ENCODE data around the gene TMEM53.

Gene TMEM53

DNA sequence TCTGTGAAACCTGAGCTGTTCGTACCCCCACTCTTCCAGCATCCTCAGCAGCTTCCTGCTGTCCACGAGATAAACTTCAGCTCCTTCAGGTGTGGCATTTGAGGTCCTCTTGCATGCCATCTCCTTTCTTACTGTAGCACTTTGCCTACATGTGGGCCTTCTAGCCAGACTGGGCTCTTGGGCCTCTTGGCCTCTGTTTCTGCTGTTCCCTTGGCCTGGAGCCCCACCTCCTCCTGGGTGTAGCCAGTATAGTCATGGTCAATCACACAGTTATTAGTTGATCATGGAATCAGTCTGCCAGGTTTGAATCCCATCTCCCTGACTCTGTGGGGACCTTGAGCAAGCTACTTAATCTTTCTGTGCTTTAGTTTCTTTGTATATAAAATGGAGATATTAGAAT, 26.4 kb downstream of the TMEM53 start:
- no peak for DNase-seq (ENCODE audit: low read depth in 3 of 3)

- DNase-seq (ENCODE audit: low read depth in 3 of 3), result no peak
Observed at GRCh38 chr1:44646261-44647110, 27.8 kb downstream of the TMEM53 start.

DNA sequence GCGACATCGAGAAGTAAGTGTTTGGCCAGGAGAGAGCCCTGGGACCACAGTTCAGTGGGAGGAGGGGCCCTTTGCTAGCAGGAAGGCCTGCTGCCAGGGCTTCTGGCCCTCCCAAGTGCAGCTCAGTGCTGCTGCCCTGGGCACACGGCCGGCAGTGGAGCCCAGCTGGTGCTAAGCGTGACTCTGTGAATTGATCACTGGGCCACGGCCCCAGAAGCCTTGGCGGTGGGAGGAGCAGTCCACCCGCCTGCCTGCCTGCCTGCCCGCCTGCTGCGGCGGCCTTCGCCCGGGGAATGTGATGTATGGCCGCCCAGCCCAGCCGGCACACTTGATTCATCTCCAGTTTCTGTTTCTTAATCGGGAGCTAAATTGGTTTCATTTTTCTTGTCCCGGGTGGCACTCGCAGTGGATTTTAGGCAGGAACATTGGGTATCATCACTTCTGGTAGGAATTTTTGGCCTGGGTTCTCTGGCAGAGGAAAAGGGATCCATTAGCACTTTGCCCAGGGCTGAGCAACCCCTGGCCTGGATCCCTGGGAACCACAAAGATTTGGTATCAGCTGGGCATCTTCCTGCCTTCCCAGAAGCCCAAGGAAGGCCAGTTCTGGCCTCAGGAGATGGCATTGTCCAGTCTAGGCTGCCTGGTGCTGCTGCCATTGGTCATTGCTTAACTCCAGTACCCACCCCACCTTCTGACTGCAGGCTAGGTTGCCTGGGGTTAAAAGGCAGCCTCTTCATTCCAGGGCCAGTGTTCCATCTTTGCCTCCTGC, 28.6 kb downstream of the TMEM53 start:
- DNase-seq (ENCODE audit: low read depth in 3 of 3), result no peak

DNA sequence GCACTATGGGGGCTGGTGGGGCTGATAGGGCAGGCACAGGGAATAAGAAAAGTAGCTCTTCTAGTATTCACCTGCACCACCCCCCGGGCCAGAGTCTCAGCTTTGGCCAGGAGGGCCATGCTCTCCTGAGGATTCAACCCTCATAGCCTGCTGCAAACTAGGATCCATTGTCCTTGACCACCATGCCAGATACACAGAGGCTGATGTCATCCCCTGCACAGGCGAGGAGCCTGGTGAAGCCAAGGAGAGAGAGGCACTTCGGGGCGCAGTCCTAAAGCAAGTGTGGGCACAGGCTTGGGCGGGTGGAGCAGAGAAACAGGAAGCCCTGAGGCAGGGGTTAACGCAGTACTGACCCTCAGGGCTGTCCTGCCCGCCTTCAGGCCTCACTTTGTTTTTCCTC, 29.5 kb downstream of the TMEM53 start:
- no peak for DNase-seq (ENCODE audit: low read depth in 3 of 3)

- DNase-seq (ENCODE audit: low read depth in 3 of 3), result no peak
Observed at GRCh38 chr1:44643721-44644334, 30.5 kb downstream of the TMEM53 start.

- no peak for DNase-seq (ENCODE audit: low read depth in 3 of 3)
Observed at GRCh38 chr1:44642925-44643324, 31.4 kb downstream of the TMEM53 start.

DNA sequence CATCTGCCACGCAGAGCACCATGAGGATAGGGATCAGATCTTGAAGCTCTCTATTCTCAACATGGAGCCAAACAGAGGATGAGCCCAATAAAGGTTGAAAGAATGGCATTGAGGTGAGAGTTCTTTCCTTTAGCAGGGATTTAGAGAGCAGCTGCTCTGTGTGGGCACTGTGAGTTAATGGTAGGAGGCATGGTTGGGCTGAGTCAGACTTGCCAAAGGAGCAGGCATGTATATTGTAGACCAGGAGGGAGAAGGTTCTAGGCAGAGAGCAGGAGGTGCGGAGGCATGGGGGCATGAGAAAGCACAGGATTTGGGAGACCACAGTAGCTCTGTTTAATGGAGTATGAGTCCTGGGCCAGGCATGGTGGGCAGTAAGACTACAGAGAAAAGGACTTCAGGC, 32.0 kb downstream of the TMEM53 start:
- DNase-seq (ENCODE audit: low read depth in 3 of 3), result no peak

- DNase-seq (ENCODE audit: low read depth in 3 of 3), result no peak
Observed at GRCh38 chr1:44641126-44642102, 32.9 kb downstream of the TMEM53 start.

GRCh38 chr1:44640200-44640853, 34.0 kb downstream of the TMEM53 start:
- DNase-seq (ENCODE audit: low read depth in 3 of 3), result no peak

DNA sequence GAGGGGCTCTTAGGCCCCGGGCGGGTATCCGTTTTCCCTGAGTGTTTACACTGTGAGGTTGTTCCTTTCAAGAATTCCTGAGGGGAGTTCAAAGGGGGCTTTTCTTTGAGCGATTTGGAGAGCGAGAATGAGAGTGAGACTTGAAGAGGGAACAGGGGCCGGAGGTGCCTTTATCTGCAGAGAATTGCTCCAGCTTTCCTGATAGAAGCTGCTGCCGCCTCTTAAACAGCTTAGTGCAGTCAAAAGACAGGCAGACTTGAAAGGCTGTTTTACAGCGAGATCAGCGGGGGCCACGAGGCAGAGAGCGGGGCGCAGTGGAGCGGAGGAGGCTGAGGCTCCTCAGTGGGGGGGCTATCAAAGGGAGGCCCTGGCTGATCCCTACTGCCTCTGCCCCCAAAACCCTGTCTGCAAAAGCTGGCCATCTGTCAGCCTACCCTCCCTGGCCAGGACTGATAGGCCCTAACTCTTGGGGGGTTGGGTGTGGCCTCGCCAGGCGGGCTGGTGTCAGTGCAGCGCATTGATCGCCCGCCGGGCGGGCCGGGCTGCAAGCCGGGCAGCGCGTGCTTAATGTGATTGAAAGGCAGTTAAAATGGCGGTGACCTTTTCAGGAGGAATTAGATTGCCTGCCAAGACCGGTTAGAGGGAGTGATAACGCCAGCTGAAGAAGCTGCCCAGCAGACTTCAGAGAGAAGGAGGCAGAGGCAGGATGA, 36.4 kb downstream of the TMEM53 start:
- DNase-seq (ENCODE audit: low read depth in 3 of 3), result no peak

DNA sequence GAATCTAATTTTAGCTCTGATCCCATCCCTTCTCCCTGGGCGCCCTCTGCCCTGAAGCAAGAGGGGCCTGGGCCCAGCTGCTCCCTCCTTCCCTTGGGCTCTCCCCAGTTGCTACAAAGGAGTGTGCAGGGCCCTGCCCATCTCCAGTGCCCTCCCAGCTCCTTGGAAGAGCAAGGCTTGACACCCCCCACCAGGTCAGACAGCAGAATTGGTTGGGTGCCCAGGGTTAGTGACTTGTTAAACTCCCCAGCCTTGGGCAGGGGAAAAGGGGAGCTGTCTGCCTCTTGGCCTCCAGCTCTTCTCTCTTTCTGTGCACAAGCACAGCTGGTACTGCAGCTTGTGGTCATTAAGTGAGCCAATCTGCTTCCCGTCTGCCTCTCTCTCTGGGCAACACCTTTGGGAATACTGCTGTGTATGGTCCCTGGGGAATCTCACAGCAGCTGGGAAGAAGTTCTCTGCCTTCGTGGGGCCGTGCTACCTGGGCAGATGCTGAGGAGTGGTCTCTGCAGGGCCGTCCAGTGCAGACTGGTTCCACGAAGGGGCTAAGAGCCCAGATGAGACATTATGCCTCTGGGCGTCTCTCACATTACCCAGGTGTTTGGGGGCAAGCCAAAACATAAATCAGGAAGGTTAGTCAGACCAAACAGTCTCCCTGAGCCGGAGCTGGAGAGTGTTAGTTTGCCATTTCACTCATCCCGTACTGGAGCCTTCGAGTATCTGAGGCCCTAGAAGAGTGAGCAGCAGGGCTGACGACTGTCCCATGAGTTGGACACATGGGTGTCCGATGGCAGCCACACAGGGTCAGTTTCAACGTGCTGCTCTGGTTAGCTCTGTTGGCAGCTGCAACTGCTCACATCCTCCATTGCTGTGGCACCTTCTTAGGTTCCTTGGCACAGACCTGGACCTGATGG, 37.3 kb downstream of the TMEM53 start:
- no peak for DNase-seq (ENCODE audit: low read depth in 3 of 3)

DNA sequence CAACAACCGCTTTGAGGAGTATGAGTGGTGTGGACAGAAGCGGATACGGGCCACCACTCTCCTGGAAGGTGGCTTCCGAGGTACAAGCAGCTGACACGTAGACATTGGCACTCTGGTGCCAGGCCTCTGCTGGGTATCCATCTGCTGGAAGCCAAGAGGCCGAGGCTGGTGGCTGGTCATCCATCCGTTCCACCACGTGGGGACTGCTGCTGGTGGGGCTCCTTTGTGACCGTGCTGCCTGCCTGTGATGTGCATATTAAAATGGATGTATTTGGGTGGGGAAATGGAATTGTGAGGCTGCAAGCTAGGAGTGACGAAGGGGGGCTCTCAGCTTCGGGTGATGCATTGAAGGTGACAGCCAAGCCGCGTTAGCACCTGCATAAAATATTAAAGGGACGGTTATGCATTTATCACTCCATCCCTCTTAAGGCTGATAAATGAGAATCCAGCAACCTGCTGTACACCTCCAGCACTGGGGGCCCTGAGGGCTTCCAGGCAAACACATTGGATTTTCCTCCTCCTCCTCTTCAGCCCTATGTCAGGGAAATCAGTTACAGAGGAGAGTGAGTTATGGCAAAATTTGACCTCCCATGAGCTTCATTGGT, 38.1 kb downstream of the TMEM53 start:
- DNase-seq (ENCODE audit: low read depth in 3 of 3), result no peak

- no peak for DNase-seq (ENCODE audit: low read depth in 3 of 3)
Observed at GRCh38 chr1:44635439-44635838, 38.8 kb downstream of the TMEM53 start.

DNA sequence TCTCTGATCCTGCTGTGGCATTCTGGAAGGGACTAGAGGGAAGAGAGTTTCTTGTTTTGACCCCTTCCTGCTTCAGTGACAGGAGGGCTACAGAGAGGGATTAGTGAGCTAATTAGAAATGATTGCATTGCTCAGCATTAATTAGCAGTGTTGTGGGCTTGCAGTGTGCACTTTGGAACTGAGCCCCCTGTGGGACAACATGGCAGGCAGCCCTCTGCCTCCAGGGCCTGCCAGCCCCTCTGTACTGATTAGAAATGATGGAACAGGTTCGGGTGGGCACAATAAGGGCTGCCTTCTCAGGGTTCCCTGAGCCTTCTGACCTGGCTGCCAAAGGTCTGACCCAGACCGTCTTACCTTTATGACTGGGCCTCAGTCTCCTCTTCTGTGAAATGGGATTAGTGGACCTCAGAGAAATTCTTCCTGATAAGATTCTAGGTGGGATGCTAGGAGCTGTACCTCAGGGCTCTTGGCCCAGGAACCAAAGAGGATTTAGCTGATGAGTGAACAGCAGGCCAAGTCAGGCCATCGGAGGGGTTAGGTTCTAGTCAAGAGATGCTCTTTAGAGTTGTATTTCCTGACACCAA, 39.6 kb downstream of the TMEM53 start:
- no peak for DNase-seq (ENCODE audit: low read depth in 3 of 3)

DNA sequence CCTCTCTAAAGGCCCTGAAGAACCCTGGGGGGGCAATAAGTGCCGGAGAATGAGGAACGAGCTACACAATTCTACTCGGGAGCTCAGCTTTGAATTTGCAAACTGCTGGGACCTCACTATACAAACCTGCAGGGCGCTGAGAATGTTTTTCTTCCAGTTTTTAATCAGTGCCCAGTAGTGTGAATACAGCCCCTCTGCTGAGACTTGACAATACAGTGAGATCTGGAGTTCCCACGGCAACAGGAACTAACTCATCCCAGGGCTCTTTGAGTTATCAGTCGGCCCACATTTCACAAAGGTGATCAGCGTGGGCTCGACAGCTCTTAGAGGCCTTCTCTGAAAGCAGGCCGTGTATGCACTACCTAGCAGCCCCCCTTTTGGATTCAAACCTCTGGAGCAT, 41.7 kb downstream of the TMEM53 start:
- DNase-seq (ENCODE audit: low read depth in 3 of 3), result no peak

GRCh38 chr1:44631647-44632539, 42.4 kb downstream of the TMEM53 start:
- DNase-seq (ENCODE audit: low read depth in 3 of 3), result peak; percentile 86 to 88 (median 87)

DNA sequence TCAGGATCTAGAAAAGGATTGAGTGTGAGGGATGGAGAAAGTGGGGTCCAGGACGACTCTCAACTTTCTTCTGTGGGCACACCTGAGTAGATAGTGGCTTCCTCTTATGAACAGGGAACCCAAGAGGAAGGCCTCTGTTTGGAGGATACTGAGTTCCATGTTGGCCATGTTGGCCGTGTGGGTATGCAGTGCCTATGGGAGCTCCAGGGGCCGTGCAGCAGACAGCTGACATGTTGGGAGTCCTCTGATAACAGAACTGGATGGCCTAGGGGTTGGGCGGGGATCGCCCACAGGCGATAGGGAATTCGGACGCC, 43.0 kb downstream of the TMEM53 start:
- DNase-seq (ENCODE audit: low read depth in 3 of 3), result no peak

DNA sequence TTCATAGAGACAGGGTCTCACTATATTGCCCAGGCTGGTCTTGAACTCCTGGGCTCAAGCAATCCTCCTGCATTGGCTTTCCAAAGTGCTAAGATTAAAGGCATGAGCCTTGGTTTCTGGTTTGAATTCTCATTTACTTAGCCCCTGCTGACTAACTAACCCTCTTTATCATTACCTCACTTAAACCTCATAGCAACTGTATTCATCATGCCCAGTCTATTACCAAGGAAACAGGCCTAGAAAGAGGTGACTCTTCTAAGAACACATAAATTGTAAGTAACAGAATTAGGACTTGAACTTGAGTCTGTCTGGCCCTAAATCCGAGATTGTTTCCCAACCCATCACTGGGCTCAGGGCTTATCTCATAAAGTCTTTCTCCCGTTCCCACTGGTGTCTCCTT, 44.2 kb downstream of the TMEM53 start:
- DNase-seq (ENCODE audit: low read depth in 3 of 3), result no peak

All from stimulated activated CD4-positive, alpha-beta T cell treated with anti-CD3 and anti-CD28 coated beads, TNF-alpha, amount 100 ng/mL, for 4 hours (primary cell).